ENCODE measurements around the gene SLC39A7.

- no peak for TF ChIP-seq MAX (IDR thresholded peaks at IDR 0.05)
- no peak for TF ChIP-seq CTCF (IDR thresholded peaks at IDR 0.05; ENCODE audit: low read depth, low read length, missing input control)
- TF ChIP-seq TAF1 (conservative IDR thresholded peaks at IDR 0.05) = no peak
- TF ChIP-seq ATF3 (IDR thresholded peaks at IDR 0.05) = no peak
- TF ChIP-seq RAD21 (IDR thresholded peaks at IDR 0.05) = no peak
Observed at GRCh38 chr6:33189625-33190448, 10.8 kb upstream of the SLC39A7 start.

All from liver (tissue), 3 donors.